Measurements from ENCODE around the gene PIM3.
A peak's percentile ranks its signal among the peaks of the same experiment; 100 is the strongest.
"Not testable (repeated sequence)": the region's sequence is repeated elsewhere in the genome, so short reads cannot be mapped to it uniquely, and the experiment has no call there.

Gene PIM3

DNA sequence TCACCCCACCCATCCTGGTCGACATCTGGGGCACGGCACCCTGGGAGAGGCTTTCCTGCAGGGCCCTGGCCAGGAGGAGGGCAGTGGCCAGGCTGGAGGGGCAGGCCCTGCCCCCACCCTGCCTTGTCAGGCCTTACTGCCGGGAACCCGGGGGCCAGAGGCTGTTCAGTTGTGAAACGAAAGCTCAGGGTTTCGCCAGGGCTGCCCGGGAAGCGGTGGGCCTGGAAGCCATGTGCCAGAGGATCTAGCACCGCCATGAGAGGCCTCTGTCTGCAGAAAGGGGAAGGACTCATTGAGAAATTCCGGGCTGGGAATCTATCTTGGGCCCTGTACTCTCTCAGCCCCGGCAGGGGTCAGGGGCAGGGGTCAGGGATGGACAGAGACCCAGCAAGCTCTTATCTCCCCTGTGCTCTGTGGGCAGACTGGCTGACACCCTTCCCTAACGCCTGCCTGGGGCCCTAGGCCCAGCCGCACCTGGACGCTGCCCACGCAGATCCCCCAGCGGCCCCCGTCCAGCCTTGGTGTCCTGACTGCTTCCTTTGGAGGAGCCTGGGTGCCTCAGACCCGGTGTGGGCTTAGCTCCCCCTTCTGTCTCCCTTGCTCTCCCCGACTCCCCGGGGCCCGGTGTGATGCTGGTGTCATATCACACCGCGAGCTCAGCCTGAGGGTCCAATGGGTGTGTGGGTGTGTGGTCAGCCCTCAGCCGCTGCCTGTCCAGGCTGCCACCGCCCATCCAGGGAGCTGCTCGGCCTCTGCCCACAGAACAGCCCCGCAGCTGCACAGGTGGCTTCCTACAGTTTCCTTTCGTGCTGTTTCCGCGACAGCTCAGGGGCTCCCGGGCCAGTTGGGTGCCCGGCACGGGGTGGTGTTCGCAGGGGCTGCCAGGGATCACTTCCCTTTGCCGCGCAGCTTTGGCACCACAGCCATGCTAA, 6.5 kb downstream of the PIM3 start:
- peak; percentile 27 for DNase-seq (ENCODE audit: low spot score)

DNA sequence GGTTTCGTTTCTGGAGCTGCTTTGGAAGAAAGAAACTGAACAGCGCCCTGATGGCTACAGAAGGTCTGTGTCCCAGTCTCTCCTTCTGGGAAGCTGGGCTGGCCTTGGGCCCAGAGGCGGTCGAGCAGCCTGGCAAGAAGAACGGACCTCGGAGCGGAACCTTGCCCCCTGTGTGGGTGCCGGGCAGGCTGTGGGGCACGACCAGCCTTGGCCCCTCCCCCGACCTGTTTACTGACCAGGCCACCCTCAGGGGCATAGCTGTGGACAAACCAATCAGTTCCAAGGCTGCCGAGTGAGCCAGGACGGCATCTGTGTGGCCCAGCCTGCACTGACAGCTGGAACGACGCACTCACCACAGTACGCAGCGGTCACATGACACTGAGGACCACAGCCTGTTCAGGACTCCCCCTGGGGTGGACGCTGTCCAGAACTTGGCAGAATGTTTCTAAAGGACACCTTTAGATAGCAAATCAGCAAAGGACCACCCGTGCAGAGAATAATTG, 7.2 kb downstream of the PIM3 start:
- DNase-seq (ENCODE audit: low spot score): peak; percentile 41

DNA sequence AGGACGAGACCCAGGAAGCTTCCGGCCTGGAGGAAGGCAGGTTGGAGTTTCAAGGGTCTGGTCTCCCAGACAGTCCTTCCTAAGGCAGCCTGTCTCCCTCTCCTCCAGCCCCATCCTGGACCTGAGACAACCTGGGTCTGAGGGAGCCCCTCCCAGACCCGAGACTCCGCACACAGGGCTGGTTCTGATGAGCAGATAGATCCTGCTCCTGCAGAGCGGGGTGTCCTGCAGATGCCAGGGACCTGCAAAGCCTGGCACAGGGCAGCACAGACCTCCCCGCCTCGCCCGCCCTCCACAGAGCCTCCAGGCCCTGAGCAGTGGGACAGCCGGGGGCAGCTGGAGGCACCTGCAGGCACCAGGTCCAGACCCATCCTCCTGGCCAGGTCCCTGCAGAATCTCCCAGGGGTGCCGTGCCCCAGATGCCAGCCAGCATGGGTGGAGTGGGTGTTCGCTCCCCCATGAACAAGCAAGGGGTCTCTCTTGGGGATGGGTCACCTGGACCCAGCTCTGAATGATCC, 7.8 kb downstream of the PIM3 start:
- DNase-seq (ENCODE audit: low spot score): peak; percentile 9

- no peak for DNase-seq (ENCODE audit: low spot score)
Measured at GRCh38 chr22:49968831-49969661, 8.5 kb downstream of the PIM3 start.

- DNase-seq (ENCODE audit: low spot score): peak; percentile 10
Measured at GRCh38 chr22:49969751-49970527, 9.4 kb downstream of the PIM3 start.

GRCh38 chr22:49970528-49971231, 10.1 kb downstream of the PIM3 start:
- DNase-seq (ENCODE audit: low spot score): peak; percentile 71

- DNase-seq (ENCODE audit: low spot score): peak; percentile 9
Measured at GRCh38 chr22:49971232-49972162, 10.9 kb downstream of the PIM3 start.

- no peak for DNase-seq (ENCODE audit: low spot score)
Measured at GRCh38 chr22:49972163-49973017, 11.8 kb downstream of the PIM3 start.

DNA sequence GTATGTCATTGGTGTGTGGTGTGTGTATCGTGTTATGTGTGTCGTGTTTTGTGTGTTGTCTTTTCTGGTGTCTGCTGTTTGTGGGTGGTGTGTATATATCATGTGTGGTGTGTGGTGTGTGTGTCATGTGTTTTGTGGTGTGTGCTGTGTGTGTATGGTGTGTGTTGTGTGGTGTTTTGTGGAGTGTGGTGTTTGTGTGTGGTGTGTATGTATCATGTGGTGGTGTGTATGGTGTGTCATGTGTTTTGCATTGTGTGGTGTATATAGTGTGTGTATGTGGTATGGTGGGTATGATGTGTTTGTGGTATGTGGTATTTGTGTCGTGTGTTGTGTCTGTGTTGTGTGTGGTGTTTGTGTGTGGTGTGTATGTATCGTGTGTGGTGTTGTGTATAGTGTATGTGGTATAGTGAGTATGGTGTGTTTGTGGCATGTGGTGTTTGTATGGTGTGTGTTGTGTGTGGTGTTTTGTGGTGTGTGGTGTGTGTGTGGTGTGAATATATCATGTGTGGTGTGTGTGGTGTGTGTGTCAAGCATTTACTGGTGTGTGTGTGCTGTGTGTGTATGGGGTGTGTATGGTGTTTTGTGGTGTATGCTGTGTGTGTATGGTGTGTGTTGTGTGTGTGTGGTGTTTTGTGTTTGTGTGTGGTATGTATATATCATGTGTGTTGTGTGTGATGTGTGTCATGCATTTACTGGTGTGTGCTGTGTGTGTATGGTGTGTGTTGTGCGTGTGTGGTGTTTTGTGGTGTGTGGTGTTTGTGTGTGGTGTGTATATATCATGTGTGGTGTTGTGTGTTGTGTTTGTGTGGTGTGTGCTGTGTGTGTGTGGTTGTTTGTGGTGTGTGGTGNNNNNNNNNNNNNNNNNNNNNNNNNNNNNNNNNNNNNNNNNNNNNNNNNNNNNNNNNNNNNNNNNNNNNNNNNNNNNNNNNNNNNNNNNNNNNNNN, 12.7 kb downstream of the PIM3 start:
- peak; percentile 47 for DNase-seq (ENCODE audit: low spot score)

DNA sequence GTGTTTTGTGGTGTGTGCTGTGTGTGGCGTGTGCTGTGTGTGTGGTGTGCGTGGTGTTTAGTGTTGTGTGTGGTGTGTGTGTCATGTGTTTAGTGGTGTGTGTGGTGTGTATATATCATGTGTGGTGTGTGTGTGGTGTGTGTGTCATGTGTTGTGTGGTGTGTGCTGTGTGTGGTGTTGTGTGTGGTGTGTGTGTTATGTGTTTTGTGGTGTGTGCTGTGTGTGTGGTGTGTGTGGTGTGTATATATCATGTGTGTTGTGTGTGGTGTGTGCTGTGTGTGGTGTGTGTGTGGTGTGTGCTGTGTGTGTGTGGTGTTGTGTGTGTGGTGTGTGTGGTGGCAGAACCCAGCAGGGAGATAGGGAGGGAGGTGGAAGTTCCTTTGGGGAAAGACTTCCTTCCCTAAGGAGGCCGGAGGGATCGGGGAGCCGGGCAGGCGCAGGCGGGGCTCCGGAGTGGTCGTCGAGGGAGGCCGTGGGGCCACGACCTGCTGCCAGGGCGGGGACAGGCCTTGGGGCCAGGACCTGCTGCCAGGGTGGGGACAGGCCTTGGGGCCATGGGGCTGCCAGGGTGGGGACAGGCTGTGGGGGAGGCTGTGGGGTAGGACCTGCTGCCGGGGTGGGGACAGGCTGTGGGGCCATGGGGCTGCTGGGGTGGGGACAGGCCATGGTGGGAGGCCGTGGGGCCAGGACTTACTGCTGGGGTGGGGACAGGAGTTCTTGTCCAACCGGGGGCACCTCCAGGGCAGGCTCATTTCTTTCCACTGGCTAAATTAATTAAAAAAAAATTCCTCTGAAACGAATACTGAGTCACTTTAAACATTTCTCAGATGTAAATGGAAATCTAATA, 15.2 kb downstream of the PIM3 start:
- DNase-seq (ENCODE audit: low spot score): peak; percentile 26

GRCh38 chr22:49976439-49977175, 16.0 kb downstream of the PIM3 start:
- DNase-seq (ENCODE audit: low spot score): peak; percentile 1

DNA sequence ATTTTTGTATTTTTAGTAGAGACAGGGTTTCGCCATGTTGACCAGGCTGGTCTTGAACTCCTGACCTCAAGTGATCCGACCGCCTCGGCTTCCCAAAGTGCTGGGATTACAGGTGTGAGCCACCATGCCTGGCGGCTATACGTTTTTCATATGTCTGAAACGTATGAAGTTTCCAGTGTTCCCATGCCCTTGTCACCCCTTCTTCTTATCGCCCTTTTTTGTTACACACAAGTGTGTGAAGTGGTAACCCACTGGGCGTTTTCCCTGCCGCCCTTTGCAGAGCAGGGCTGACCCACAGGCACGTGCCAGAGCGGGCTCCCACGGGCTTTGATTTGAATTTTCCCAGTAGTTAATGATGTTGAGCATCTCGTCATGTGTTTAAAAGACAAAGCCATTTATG, 17.0 kb downstream of the PIM3 start:
- no peak for DNase-seq (ENCODE audit: low spot score)

- peak; percentile 39 for DNase-seq (ENCODE audit: low spot score)
Measured at GRCh38 chr22:49979587-49980264, 19.2 kb downstream of the PIM3 start.

GRCh38 chr22:49981799-49982198, 21.2 kb downstream of the PIM3 start:
- DNase-seq (ENCODE audit: low spot score): not testable (repeated sequence)

Data from SK-N-DZ (cell line).